ENCODE data around the gene DRG2.

DRG2 gene

GRCh38 chr17:18139949-18140348, 52.2 kb downstream of the DRG2 start:
- TF ChIP-seq FOXP2 (optimal IDR thresholded peaks at IDR 0.05; ENCODE audit: control extremely low read depth, extremely low read length, insufficient read depth) (no peak), EZH2 (IDR thresholded peaks at IDR 0.05) (no peak), POLR2AphosphoS5 (IDR thresholded peaks at IDR 0.05; ENCODE audit: borderline replicate concordance, low read depth, low read length) (no peak)
- no peak overlapping the region for H3K4me3 ChIP-seq
- no peaks in the 10 kb centered on the region for H3K9me3 ChIP-seq (ENCODE audit: low read depth, low read length)
- no peak overlapping the region for H3K27ac ChIP-seq
- DNase-seq (ENCODE audit: low read depth, low spot score): no peak
- H3K9ac ChIP-seq (ENCODE audit: insufficient read length): no peak overlapping the region
- no peaks in the 10 kb centered on the region for H3K36me3 ChIP-seq (ENCODE audit: insufficient read depth, low read length)

GRCh38 chr17:18140648-18141047, 52.9 kb downstream of the DRG2 start:
- Histone ChIP-seq H3K4me3 (no peak overlapping the region), H3K27ac (no peak overlapping the region), H3K36me3 (ENCODE audit: insufficient read depth, low read length) (no peaks in the 10 kb centered on the region), H3K9me3 (ENCODE audit: low read depth, low read length) (no peaks in the 10 kb centered on the region), H3K9ac (ENCODE audit: insufficient read length) (no peak overlapping the region)
- no peak for DNase-seq (ENCODE audit: low read depth, low spot score)
- no peak for TF ChIP-seq POLR2AphosphoS5 (IDR thresholded peaks at IDR 0.05; ENCODE audit: borderline replicate concordance, low read depth, low read length)
- no peak for TF ChIP-seq EZH2 (IDR thresholded peaks at IDR 0.05)
- TF ChIP-seq FOXP2 (optimal IDR thresholded peaks at IDR 0.05; ENCODE audit: control extremely low read depth, extremely low read length, insufficient read depth): no peak

- Histone ChIP-seq H3K27ac (no peak overlapping the region), H3K9ac (ENCODE audit: insufficient read length) (no peak overlapping the region), H3K4me3 (no peak overlapping the region), H3K36me3 (ENCODE audit: insufficient read depth, low read length) (no peaks in the 10 kb centered on the region), H3K9me3 (ENCODE audit: low read depth, low read length) (no peaks in the 10 kb centered on the region)
- TF ChIP-seq EZH2 (IDR thresholded peaks at IDR 0.05): no peak
- TF ChIP-seq POLR2AphosphoS5 (IDR thresholded peaks at IDR 0.05; ENCODE audit: borderline replicate concordance, low read depth, low read length): no peak
- peak; percentile 3 for DNase-seq (ENCODE audit: low read depth, low spot score)
Observed at GRCh38 chr17:18141210-18141803, 53.6 kb downstream of the DRG2 start.

- no peak for TF ChIP-seq EZH2 (IDR thresholded peaks at IDR 0.05)
- no peak for TF ChIP-seq POLR2AphosphoS5 (IDR thresholded peaks at IDR 0.05; ENCODE audit: borderline replicate concordance, low read depth, low read length)
- no peak for TF ChIP-seq FOXP2 (optimal IDR thresholded peaks at IDR 0.05; ENCODE audit: control extremely low read depth, extremely low read length, insufficient read depth)
- H3K27ac ChIP-seq: no peak overlapping the region
- H3K36me3 ChIP-seq (ENCODE audit: insufficient read depth, low read length): no peaks in the 10 kb centered on the region
- H3K9me3 ChIP-seq (ENCODE audit: low read depth, low read length): no peaks in the 10 kb centered on the region
- H3K4me3 ChIP-seq: no peak overlapping the region
- H3K9ac ChIP-seq (ENCODE audit: insufficient read length): no peak overlapping the region
- DNase-seq (ENCODE audit: low read depth, low spot score): no peak
Observed at GRCh38 chr17:18142417-18142816, 54.7 kb downstream of the DRG2 start.

- DNase-seq (ENCODE audit: low read depth, low spot score): no peak
- H3K9me3 ChIP-seq (ENCODE audit: low read depth, low read length): no peaks in the 10 kb centered on the region
- no peak overlapping the region for H3K27ac ChIP-seq
- H3K9ac ChIP-seq (ENCODE audit: insufficient read length): no peak overlapping the region
- no peaks in the 10 kb centered on the region for H3K36me3 ChIP-seq (ENCODE audit: insufficient read depth, low read length)
- TF ChIP-seq EZH2 (IDR thresholded peaks at IDR 0.05): no peak
- no peak for TF ChIP-seq FOXP2 (optimal IDR thresholded peaks at IDR 0.05; ENCODE audit: control extremely low read depth, extremely low read length, insufficient read depth)
- TF ChIP-seq POLR2AphosphoS5 (IDR thresholded peaks at IDR 0.05; ENCODE audit: borderline replicate concordance, low read depth, low read length): no peak
- no peak overlapping the region for H3K4me3 ChIP-seq
Observed at GRCh38 chr17:18143044-18143936, 55.5 kb downstream of the DRG2 start.

- H3K4me3 ChIP-seq: no peak overlapping the region
- no peaks in the 10 kb centered on the region for H3K9me3 ChIP-seq (ENCODE audit: low read depth, low read length)
- H3K36me3 ChIP-seq (ENCODE audit: insufficient read depth, low read length): no peaks in the 10 kb centered on the region
- no peak overlapping the region for H3K27ac ChIP-seq
- TF ChIP-seq POLR2AphosphoS5 (IDR thresholded peaks at IDR 0.05; ENCODE audit: borderline replicate concordance, low read depth, low read length): no peak
- no peak for TF ChIP-seq EZH2 (IDR thresholded peaks at IDR 0.05)
- TF ChIP-seq FOXP2 (optimal IDR thresholded peaks at IDR 0.05; ENCODE audit: control extremely low read depth, extremely low read length, insufficient read depth): no peak
- no peak overlapping the region for H3K9ac ChIP-seq (ENCODE audit: insufficient read length)
- no peak for DNase-seq (ENCODE audit: low read depth, low spot score)
Observed at GRCh38 chr17:18144261-18144660, 56.5 kb downstream of the DRG2 start.

GRCh38 chr17:18144855-18145254, 57.1 kb downstream of the DRG2 start:
- DNase-seq (ENCODE audit: low read depth, low spot score): no peak
- Histone ChIP-seq H3K4me3 (no peak overlapping the region), H3K27ac (no peak overlapping the region), H3K36me3 (ENCODE audit: insufficient read depth, low read length) (no peaks in the 10 kb centered on the region), H3K9ac (ENCODE audit: insufficient read length) (no peak overlapping the region), H3K9me3 (ENCODE audit: low read depth, low read length) (no peaks in the 10 kb centered on the region)
- TF ChIP-seq FOXP2 (optimal IDR thresholded peaks at IDR 0.05; ENCODE audit: control extremely low read depth, extremely low read length, insufficient read depth): no peak
- TF ChIP-seq EZH2 (IDR thresholded peaks at IDR 0.05): no peak
- no peak for TF ChIP-seq POLR2AphosphoS5 (IDR thresholded peaks at IDR 0.05; ENCODE audit: borderline replicate concordance, low read depth, low read length)

GRCh38 chr17:18145811-18146210, 58.1 kb downstream of the DRG2 start:
- no peak for TF ChIP-seq POLR2AphosphoS5 (IDR thresholded peaks at IDR 0.05; ENCODE audit: borderline replicate concordance, low read depth, low read length)
- TF ChIP-seq EZH2 (IDR thresholded peaks at IDR 0.05): no peak
- TF ChIP-seq FOXP2 (optimal IDR thresholded peaks at IDR 0.05; ENCODE audit: control extremely low read depth, extremely low read length, insufficient read depth): no peak
- no peak overlapping the region for H3K9ac ChIP-seq (ENCODE audit: insufficient read length)
- no peak overlapping the region for H3K4me3 ChIP-seq
- DNase-seq (ENCODE audit: low read depth, low spot score): no peak
- H3K36me3 ChIP-seq (ENCODE audit: insufficient read depth, low read length): no peaks in the 10 kb centered on the region
- H3K9me3 ChIP-seq (ENCODE audit: low read depth, low read length): no peaks in the 10 kb centered on the region
- H3K27ac ChIP-seq: no peak overlapping the region

All from SK-N-MC (cell line).